Activated CD8-positive, alpha-beta memory T cell treated with anti-CD3 and anti-CD28 coated beads for 48 hours (primary cell): ENCODE results near the gene CFAP46.
"Not testable (repeated sequence)": the region's sequence is repeated elsewhere in the genome, so short reads cannot be mapped to it uniquely, and the experiment has no call there.

Experiments
- DNase-seq, 3 experiments: peaks; one replicate each; pipeline ENCODE4 v3.0.0-alpha.2; 2020; ENCODE audit warnings: low read depth in 2 of 3, low spot score in 2 of 3

The CFAP46 gene

GRCh38 chr10:132810141-132810806, 132.1 kb downstream of the CFAP46 start:
- no peak for DNase-seq

GRCh38 chr10:132809232-132810140, 132.9 kb downstream of the CFAP46 start:
- no peak for DNase-seq

GRCh38 chr10:132808383-132809231, 133.8 kb downstream of the CFAP46 start:
- no peak for DNase-seq

- no peak for DNase-seq
Measured at GRCh38 chr10:132807621-132808049, 134.7 kb downstream of the CFAP46 start.

- DNase-seq: no peak
Measured at GRCh38 chr10:132806561-132807003, 135.8 kb downstream of the CFAP46 start.

- DNase-seq: no peak
Measured at GRCh38 chr10:132806110-132806509, 136.3 kb downstream of the CFAP46 start.

GRCh38 chr10:132805599-132805998, 136.8 kb downstream of the CFAP46 start:
- no peak for DNase-seq

- no peak for DNase-seq
Measured at GRCh38 chr10:132804785-132805426, 137.5 kb downstream of the CFAP46 start.

GRCh38 chr10:132804287-132804686, 138.1 kb downstream of the CFAP46 start:
- DNase-seq: no peak

GRCh38 chr10:132803416-132804210, 138.8 kb downstream of the CFAP46 start:
- DNase-seq: no peak

GRCh38 chr10:132802694-132803320, 139.6 kb downstream of the CFAP46 start:
- DNase-seq: no peak

GRCh38 chr10:132802048-132802447, 140.3 kb downstream of the CFAP46 start:
- no peak for DNase-seq

- DNase-seq: no peak
Measured at GRCh38 chr10:132799865-132800264, 142.5 kb downstream of the CFAP46 start.

GRCh38 chr10:132798876-132799275, 143.5 kb downstream of the CFAP46 start:
- no peak for DNase-seq

- DNase-seq: no peak
Measured at GRCh38 chr10:132798403-132798802, 144.0 kb downstream of the CFAP46 start.

- DNase-seq: not testable (repeated sequence)
Measured at GRCh38 chr10:132797986-132798385, 144.4 kb downstream of the CFAP46 start.

- no peak for DNase-seq
Measured at GRCh38 chr10:132796846-132797245, 145.5 kb downstream of the CFAP46 start.

GRCh38 chr10:132793871-132794849, 148.2 kb downstream of the CFAP46 start:
- DNase-seq: no peak
